Liver (tissue), 9 donors: ENCODE results near the gene NOG. TPM values are rescaled to one million over a fixed set of nuclear protein-coding genes. Genes with fewer than 3 reads are reported as not detected.

Source experiments
- DNase-seq: peaks from one replicate; pipeline ENCODE4 v3.0.0-alpha.2; 2017; ENCODE audit warnings: low spot score
- H3K27ac ChIP-seq, 2 donors: one replicate each; pipeline ENCODE4 v1.7.0; 2013; ENCODE audit warnings: inconsistent platforms in 2 of 2, low read length in 2 of 2, control low read depth in 1 of 2, low read depth in 1 of 2, mild to moderate bottlenecking in 1 of 2
- H3K27me3 ChIP-seq, 4 donors: one replicate each; pipeline versions ENCODE4 v1.6.1 to v1.7.0; 2013; ENCODE audit warnings: low read length in 3 of 4, inconsistent platforms in 1 of 4, mild to moderate bottlenecking in 1 of 4, moderate library complexity in 1 of 4; ENCODE audit not compliant: control insufficient read depth in 4 of 4, insufficient read depth in 4 of 4
- H3K36me3 ChIP-seq, 4 donors: one replicate each; pipeline versions ENCODE4 v1.6.1 to v1.7.0; 2013; ENCODE audit warnings: low read length in 3 of 4, mild to moderate bottlenecking in 3 of 4, low read depth in 1 of 4, moderate library complexity in 1 of 4; ENCODE audit not compliant: control insufficient read depth in 4 of 4, insufficient read depth in 3 of 4
- H3K4me1 ChIP-seq, 4 donors: one replicate each; pipeline versions ENCODE4 v1.6.1 to v1.7.0; 2013; ENCODE audit warnings: low read length in 3 of 4, mild to moderate bottlenecking in 3 of 4, moderate library complexity in 1 of 4; ENCODE audit not compliant: control insufficient read depth in 4 of 4, insufficient read depth in 4 of 4
- H3K4me3 ChIP-seq, 3 donors: one replicate each; pipeline versions ENCODE4 v1.6.1 to v1.7.0; 2013; ENCODE audit warnings: low read length in 3 of 3, control low read depth in 1 of 3, low read depth in 1 of 3, mild to moderate bottlenecking in 1 of 3
- H3K9ac ChIP-seq, 2 donors: one replicate each; pipeline ENCODE4 v1.7.0; 2013; ENCODE audit warnings: low read length in 2 of 2, mild to moderate bottlenecking in 2 of 2, moderate library complexity in 2 of 2, control low read depth in 1 of 2, low read depth in 1 of 2
- H3K9me3 ChIP-seq, 4 donors: one replicate each; pipeline versions ENCODE4 v1.6.1 to v1.7.0; 2013; ENCODE audit warnings: low read length in 3 of 4; ENCODE audit not compliant: control insufficient read depth in 4 of 4
- ATF3 ChIP-seq: IDR thresholded peaks from 2 replicates; pipeline ENCODE4 v1.6.1; 2016; ENCODE audit warnings: antibody characterized with exemption
- CTCF ChIP-seq: fragments of 150-350 bp; IDR thresholded peaks from 2 replicates; pipeline ENCODE4 v1.5.1; 2017; ENCODE audit warnings: improper control_type of control experiment, low read depth, low read length; ENCODE audit not compliant: missing input control
- EGR1 ChIP-seq, 2 donors: IDR thresholded peaks; 2 replicates each; pipeline ENCODE4 v1.6.1; 2016 to 2018; ENCODE audit warnings: antibody characterized with exemption in 2 of 2, low read depth in 2 of 2
- FOXA2 ChIP-seq: IDR thresholded peaks from 2 replicates; pipeline ENCODE4 v1.6.1; 2016; ENCODE audit warnings: antibody characterized with exemption
- HNF4A ChIP-seq, 2 donors: conservative IDR thresholded peaks; 2 replicates each; pipeline ENCODE4 v1.6.1; 2016; ENCODE audit warnings: antibody characterized with exemption in 2 of 2, mild to moderate bottlenecking in 2 of 2
- HNF4G ChIP-seq: IDR thresholded peaks from 2 replicates; pipeline ENCODE4 v1.6.1; 2016; ENCODE audit warnings: antibody characterized with exemption
- RAD21 ChIP-seq, 2 donors: IDR thresholded peaks; 2 replicates each; pipeline ENCODE4 v1.6.1; 2016; ENCODE audit warnings: antibody characterized with exemption in 2 of 2, mild to moderate bottlenecking in 2 of 2
- REST ChIP-seq: IDR thresholded peaks from 2 replicates; pipeline ENCODE4 v1.6.1; 2016; ENCODE audit warnings: antibody characterized with exemption, mild to moderate bottlenecking
- YY1 ChIP-seq: IDR thresholded peaks from 2 replicates; pipeline ENCODE4 v1.6.1; 2016; ENCODE audit warnings: antibody characterized with exemption, mild to moderate bottlenecking
- WGBS: extraction: QIAGEN DNeasy Blood & Tissue Kit; methylation state at CpG from one replicate; pipeline ENCODE4 v1.1.7; 2013; 5-methylcytosine and 5-hydroxymethylcytosine counted together
- polyA plus RNA-seq, 2 donors: library from polyadenylated mRNA; stranded (reverse) in 1 of 2; unstranded in 1 of 2; fragments of 200-250 nt in 1 of 2; fragments of >200 nt in 1 of 2; fragmentation: Nextera tagmentation in 1 of 2; extraction: Ambion mirVana in 1 of 2; gene quantifications; one replicate each; pipeline versions ENCODE4 v1.2.1 to v1.2.3, GENCODE V29; 2013 to 2015
- total RNA-seq, 2 donors: library from RNA; depleted of rRNA; stranded (reverse); fragments of >200 nt; gene quantifications; one replicate each; pipeline ENCODE4 v1.2.3, GENCODE V29; 2014
- donor health status: healthy.
- donor health status: healthy.
- donor health status: healthy.
- donor health status: healthy.
- donor health status: healthy.

NOG gene
- total and polyA plus RNA-seq, 4 donors = 0.37 TPM; not detected in 3

DNA sequence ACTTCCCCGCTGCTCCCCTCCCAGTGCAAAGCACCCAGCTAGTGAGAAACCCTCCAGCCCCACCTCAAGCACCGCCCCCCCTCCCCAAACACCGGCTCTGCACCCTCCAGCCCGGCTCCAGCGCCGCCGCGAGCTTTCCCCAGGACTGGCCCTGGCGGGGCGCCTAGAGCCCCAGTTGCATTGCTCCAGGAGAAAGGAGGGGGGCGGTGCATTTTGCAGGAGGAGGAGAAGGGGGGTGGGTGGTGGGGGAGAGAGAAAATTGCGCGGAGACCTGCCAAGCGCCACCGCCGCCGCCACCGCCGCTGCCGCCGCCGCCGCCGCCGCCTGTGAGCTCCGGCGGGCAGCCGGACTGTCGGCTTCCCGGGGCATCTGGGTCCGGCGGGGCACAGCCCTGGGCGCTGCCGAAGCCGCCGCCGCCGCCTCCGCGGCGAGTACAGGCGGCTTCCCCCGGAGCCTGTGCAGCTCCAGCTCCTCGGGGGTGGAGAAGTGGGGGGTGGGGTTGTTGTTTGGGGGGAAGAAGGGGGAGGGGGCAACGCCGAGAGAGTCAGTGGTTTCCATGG is 333 bp upstream of the NOG start:
- H3K27me3 ChIP-seq = peaks cover 0 to 26% (median 4%) of the 10 kb centered on the region in 4 donors
- no peak for TF ChIP-seq ATF3
- TF ChIP-seq HNF4G = no peak
- TF ChIP-seq HNF4A (conservative IDR thresholded peaks at IDR 0.05) = no peak
- TF ChIP-seq FOXA2 = no peak
- no peak for DNase-seq
- H3K9me3 ChIP-seq = no peaks in the 10 kb centered on the region
- H3K9ac ChIP-seq = no peak overlapping the region
- no peaks in the 10 kb centered on the region for H3K36me3 ChIP-seq
- H3K27ac ChIP-seq = no peak overlapping the region
- H3K4me3 ChIP-seq = peak overlapping the region in 2 of 3 donors; percentile 56 to 57
- peaks cover 16 to 45% (median 30%) of the 10 kb centered on the region in 4 donors for H3K4me1 ChIP-seq
- 1% methylated on average over 46 of the region's 46 CpGs for WGBS

GRCh38 chr17:56594320-56595107 is 1.0 kb downstream of the NOG start:
- Histone ChIP-seq H3K27me3 (peaks cover 0 to 28% (median 9%) of the 10 kb centered on the region in 4 donors), H3K27ac (no peak overlapping the region), H3K36me3 (no peaks in the 10 kb centered on the region), H3K4me3 (peak overlapping the region in 1 of 3 donors; percentile 57), H3K4me1 (peaks cover 16 to 45% (median 30%) of the 10 kb centered on the region in 4 donors), H3K9ac (no peak overlapping the region), H3K9me3 (no peaks in the 10 kb centered on the region)
- TF ChIP-seq EGR1 (IDR thresholded peaks at IDR 0.05; ENCODE audit: low read depth in 2 of 2) (no peak), HNF4G (no peak)
- WGBS = 3% methylated on average over 61 of the region's 61 CpGs
- no peak for DNase-seq

DNA sequence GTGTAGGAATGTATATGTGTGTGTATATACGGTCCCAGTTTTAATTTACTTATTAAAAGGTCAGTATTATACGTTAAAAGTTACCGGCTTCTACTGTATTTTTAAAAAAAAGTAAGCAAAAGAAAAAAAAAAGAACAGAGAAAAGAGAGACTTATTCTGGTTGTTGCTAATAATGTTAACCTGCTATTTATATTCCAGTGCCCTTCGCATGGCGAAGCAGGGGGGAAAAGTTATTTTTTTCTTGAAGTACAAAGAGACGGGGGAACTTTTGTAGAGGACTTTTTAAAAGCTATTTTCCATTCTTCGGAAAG is 1.6 kb downstream of the NOG start:
- TF ChIP-seq YY1 = no peak
- no peak for TF ChIP-seq RAD21 (IDR thresholded peaks at IDR 0.05)
- no peak for TF ChIP-seq REST
- no peak for TF ChIP-seq CTCF
- Histone ChIP-seq H3K27ac (no peak overlapping the region), H3K4me1 (peaks cover 16 to 45% (median 30%) of the 10 kb centered on the region in 4 donors), H3K4me3 (no peak overlapping the region), H3K27me3 (peaks cover 0 to 24% (median 9%) of the 10 kb centered on the region in 4 donors), H3K9ac (no peak overlapping the region), H3K36me3 (no peaks in the 10 kb centered on the region), H3K9me3 (no peaks in the 10 kb centered on the region)
- no peak for DNase-seq
- WGBS = 14% methylated on average over 7 of the region's 7 CpGs
